ENCODE data around the gene CCDC195. TPM values are rescaled to one million over a fixed set of nuclear protein-coding genes. Genes with fewer than 3 reads are reported as not detected.

CCDC195 gene, protein sequence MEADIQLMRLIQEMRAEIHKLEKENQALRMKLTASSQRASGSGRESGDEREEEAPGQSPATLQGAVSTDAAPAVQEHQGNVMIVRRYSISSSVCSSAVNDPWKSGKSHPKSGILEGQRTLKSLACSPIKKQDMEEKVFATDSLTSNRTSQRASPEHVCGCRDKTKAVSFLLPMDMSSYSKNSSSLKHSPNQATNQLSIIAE
- not detected for total RNA-seq

DNA sequence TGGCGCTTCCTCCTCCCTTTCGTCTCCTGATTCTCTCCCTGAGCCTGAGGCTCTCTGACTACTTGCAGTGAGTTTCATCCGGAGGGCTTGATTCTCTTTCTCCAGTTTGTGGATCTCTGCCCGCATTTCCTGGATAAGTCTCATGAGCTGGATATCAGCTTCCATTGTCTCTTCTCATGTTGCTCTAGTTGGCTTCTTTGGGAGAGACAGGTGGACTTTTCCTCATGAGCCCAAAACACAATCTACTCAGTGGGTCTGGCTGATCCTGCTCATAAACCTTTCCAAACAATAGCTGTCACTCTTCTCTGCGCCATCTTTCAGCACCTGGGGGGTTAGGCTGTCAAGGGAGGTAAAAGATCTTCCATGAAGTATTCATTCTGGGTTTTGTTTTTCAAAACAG, at the start of gene CCDC195:
Gene CCDC195 (minus strand): TSS at position 165 of the 400 bp plus-strand sequence. CDS start 0 bp downstream, at position 165.
- no peaks in the 10 kb centered on the region for H3K36me3 ChIP-seq
- no peaks in the 10 kb centered on the region for H3K9me3 ChIP-seq
- no peak for DNase-seq (ENCODE audit: low spot score)
- TF ChIP-seq, protein P1, sequence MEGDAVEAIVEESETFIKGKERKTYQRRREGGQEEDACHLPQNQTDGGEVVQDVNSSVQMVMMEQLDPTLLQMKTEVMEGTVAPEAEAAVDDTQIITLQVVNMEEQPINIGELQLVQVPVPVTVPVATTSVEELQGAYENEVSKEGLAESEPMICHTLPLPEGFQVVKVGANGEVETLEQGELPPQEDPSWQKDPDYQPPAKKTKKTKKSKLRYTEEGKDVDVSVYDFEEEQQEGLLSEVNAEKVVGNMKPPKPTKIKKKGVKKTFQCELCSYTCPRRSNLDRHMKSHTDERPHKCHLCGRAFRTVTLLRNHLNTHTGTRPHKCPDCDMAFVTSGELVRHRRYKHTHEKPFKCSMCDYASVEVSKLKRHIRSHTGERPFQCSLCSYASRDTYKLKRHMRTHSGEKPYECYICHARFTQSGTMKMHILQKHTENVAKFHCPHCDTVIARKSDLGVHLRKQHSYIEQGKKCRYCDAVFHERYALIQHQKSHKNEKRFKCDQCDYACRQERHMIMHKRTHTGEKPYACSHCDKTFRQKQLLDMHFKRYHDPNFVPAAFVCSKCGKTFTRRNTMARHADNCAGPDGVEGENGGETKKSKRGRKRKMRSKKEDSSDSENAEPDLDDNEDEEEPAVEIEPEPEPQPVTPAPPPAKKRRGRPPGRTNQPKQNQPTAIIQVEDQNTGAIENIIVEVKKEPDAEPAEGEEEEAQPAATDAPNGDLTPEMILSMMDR (IDR thresholded peaks at IDR 0.05) = no peak
- no peaks in the 10 kb centered on the region for H3K4me1 ChIP-seq
- no peaks in the 10 kb centered on the region for H3K27me3 ChIP-seq
- H3K4me3 ChIP-seq = no peak within 1 kb of the TSS
- H3K27ac ChIP-seq = no peak within 1 kb of the TSS

- TF ChIP-seq, protein P1 (IDR thresholded peaks at IDR 0.05) = no peak
Measured at GRCh38 chr2:224764565-224765236, 48.5 kb upstream of the CCDC195 start.

DNA sequence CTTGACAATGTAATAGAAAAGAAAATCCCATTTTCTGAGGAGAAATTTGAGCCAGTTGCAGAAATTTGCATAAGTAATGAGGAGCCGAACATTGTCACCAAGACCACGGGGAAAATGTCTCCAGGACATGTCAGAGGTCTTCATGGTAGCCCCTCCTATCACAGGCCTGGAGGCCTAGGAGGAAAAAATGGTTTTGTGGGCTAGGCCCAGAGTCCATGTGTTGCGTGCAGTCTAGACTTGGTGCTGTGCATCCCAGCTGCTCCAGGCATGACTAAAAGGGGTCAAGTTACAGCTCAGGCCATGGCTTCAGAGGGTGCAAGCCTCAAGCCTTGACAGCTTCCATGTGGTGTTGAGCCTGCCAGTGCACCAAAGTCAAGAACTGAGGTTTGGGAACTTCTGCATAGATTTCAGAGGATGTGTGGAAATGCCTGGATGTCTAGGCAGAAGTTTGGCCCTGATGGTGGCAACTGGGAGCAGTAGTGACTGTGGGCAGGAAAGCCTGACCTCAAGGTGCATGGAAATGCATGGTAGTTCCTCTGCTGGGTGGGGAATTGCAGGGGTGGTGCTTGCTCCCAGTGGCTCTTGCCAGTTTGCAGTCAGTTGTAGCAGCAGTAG, 41.9 kb upstream of the CCDC195 start:
- TF ChIP-seq, protein P1 (IDR thresholded peaks at IDR 0.05) = no peak
- no peak for DNase-seq (ENCODE audit: low spot score)
- no peaks in the 10 kb centered on the region for H3K27me3 ChIP-seq
- no peak overlapping the region for H3K27ac ChIP-seq
- no peaks in the 10 kb centered on the region for H3K4me1 ChIP-seq
- H3K4me3 ChIP-seq = no peak overlapping the region
- H3K9me3 ChIP-seq = peaks cover 0 to 6% of the 10 kb centered on the region in 2 donors
- H3K36me3 ChIP-seq = no peaks in the 10 kb centered on the region

More at GRCh38 chr2:224764565-224765236, 48.5 kb upstream of the CCDC195 start:
- Histone ChIP-seq H3K4me1 (no peaks in the 10 kb centered on the region), H3K36me3 (no peaks in the 10 kb centered on the region), H3K27me3 (no peaks in the 10 kb centered on the region), H3K27ac (no peak overlapping the region), H3K9me3 (no peaks in the 10 kb centered on the region), H3K4me3 (no peak overlapping the region)
- no peak for DNase-seq (ENCODE audit: low spot score)

- no peak overlapping the region for H3K4me3 ChIP-seq
- TF ChIP-seq, protein P1 (IDR thresholded peaks at IDR 0.05) = no peak
- no peaks in the 10 kb centered on the region for H3K27me3 ChIP-seq
- H3K27ac ChIP-seq = peak overlapping the region in 1 of 2 donors; percentile 43
- H3K36me3 ChIP-seq = no peaks in the 10 kb centered on the region
- peaks cover 0 to 6% of the 10 kb centered on the region in 2 donors for H3K9me3 ChIP-seq
- peak; percentile 67 for DNase-seq (ENCODE audit: low spot score)
- H3K4me1 ChIP-seq = no peaks in the 10 kb centered on the region
Measured at GRCh38 chr2:224753743-224754540, 37.8 kb upstream of the CCDC195 start.

- H3K36me3 ChIP-seq = no peaks in the 10 kb centered on the region
- no peak overlapping the region for H3K27ac ChIP-seq
- no peaks in the 10 kb centered on the region for H3K4me1 ChIP-seq
- no peaks in the 10 kb centered on the region for H3K27me3 ChIP-seq
- no peak overlapping the region for H3K4me3 ChIP-seq
- no peaks in the 10 kb centered on the region for H3K9me3 ChIP-seq
- DNase-seq (ENCODE audit: low spot score) = no peak
- TF ChIP-seq, protein P1 (IDR thresholded peaks at IDR 0.05) = no peak
Measured at GRCh38 chr2:224751996-224752698, 36.0 kb upstream of the CCDC195 start.
